ENCODE results near the gene BRSK2. TPM values are rescaled to one million over a fixed set of nuclear protein-coding genes. Genes with fewer than 3 reads are reported as not detected.

Gene BRSK2
- total and polyA plus RNA-seq, 9 of the 15 experiments (the other 6 are each of a cell fraction or from before 2014, with no cell fraction given): 0.06 to 0.52 (median 0.18) TPM; not detected in 5

DNA sequence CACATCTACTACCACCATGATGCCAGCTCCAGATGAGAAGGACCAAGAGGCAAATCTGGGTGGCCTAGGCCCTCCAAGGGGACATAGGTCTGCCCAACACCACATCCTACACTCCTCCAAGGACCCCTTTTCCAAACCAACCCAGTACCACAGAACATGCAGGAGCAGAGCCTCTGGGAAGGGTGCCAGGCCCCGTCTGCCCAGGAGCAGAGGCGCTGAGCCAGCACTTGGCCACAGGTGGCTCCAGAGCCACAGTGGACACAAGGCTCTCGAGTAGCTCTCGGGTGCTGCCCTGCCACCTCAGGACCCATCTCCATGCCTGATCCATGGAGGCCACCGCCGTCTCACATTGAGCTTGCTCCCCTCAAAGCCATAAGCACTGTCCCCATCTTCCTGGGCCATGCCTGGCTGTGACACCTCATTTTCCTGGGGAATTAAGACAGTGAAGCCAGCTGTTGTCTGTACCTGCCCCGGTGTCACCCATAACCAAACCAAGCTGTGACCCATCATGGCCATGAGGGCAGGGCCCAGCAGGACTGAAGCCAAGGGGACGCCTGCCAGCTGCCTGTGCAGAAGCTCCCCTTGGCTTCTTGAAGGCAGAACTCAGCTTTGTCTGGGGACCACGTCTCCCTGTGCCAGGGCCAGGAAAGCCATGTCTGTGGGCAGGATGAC, 89.4 kb downstream of the BRSK2 start (continued):
- TF ChIP-seq, protein P1, sequence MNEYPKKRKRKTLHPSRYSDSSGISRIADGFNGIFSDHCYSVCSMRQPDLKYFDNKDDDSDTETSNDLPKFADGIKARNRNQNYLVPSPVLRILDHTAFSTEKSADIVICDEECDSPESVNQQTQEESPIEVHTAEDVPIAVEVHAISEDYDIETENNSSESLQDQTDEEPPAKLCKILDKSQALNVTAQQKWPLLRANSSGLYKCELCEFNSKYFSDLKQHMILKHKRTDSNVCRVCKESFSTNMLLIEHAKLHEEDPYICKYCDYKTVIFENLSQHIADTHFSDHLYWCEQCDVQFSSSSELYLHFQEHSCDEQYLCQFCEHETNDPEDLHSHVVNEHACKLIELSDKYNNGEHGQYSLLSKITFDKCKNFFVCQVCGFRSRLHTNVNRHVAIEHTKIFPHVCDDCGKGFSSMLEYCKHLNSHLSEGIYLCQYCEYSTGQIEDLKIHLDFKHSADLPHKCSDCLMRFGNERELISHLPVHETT (CRISPR knock-in tag; conservative IDR thresholded peaks at IDR 0.05 in 1 of 2, IDR thresholded peaks at IDR 0.05 in 1 of 2): no peak
- TF ChIP-seq, protein P2, sequence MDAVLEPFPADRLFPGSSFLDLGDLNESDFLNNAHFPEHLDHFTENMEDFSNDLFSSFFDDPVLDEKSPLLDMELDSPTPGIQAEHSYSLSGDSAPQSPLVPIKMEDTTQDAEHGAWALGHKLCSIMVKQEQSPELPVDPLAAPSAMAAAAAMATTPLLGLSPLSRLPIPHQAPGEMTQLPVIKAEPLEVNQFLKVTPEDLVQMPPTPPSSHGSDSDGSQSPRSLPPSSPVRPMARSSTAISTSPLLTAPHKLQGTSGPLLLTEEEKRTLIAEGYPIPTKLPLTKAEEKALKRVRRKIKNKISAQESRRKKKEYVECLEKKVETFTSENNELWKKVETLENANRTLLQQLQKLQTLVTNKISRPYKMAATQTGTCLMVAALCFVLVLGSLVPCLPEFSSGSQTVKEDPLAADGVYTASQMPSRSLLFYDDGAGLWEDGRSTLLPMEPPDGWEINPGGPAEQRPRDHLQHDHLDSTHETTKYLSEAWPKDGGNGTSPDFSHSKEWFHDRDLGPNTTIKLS (IDR thresholded peaks at IDR 0.05; ENCODE audit: borderline replicate concordance, low read depth): no peak
- TF ChIP-seq MEIS2 (IDR thresholded peaks at IDR 0.05; ENCODE audit: partially characterized antibody): no peak
- TF ChIP-seq, protein P3, sequence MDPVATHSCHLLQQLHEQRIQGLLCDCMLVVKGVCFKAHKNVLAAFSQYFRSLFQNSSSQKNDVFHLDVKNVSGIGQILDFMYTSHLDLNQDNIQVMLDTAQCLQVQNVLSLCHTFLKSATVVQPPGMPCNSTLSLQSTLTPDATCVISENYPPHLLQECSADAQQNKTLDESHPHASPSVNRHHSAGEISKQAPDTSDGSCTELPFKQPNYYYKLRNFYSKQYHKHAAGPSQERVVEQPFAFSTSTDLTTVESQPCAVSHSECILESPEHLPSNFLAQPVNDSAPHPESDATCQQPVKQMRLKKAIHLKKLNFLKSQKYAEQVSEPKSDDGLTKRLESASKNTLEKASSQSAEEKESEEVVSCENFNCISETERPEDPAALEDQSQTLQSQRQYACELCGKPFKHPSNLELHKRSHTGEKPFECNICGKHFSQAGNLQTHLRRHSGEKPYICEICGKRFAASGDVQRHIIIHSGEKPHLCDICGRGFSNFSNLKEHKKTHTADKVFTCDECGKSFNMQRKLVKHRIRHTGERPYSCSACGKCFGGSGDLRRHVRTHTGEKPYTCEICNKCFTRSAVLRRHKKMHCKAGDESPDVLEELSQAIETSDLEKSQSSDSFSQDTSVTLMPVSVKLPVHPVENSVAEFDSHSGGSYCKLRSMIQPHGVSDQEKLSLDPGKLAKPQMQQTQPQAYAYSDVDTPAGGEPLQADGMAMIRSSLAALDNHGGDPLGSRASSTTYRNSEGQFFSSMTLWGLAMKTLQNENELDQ (CRISPR knock-in tag; IDR thresholded peaks at IDR 0.05; ENCODE audit: borderline replicate concordance): no peak

Data from K562 (cell line).